OCI-LY1 (cell line): ENCODE data around the gene CLIP2.

Source experiments
- H2AFZ ChIP-seq: fragments of 200-600 bp; sonication (generic), shearing (Covaris generic); 2 replicates; pipeline ENCODE4 v1.6.0; 2014; ENCODE audit warnings: antibody characterized with exemption, mild to moderate bottlenecking, low read length
- H3F3A ChIP-seq: fragments of 200-600 bp; sonication (generic), shearing (Covaris generic); 2 replicates; pipeline ENCODE4 v1.6.0; 2014; ENCODE audit warnings: mild to moderate bottlenecking, antibody characterized with exemption, low read length, moderate library complexity; ENCODE audit not compliant: insufficient read depth
- H3K27ac ChIP-seq: fragments of 200-600 bp; sonication (generic); 2 replicates; pipeline ENCODE4 v1.5.1; 2014; ENCODE audit warnings: low read length, mixed run types, mild to moderate bottlenecking, low read depth; ENCODE audit not compliant: poor library complexity, severe bottlenecking
- H3K27me3 ChIP-seq: fragments of 200-600 bp; sonication (generic); 2 replicates; pipeline ENCODE4 v1.6.0; 2014; ENCODE audit warnings: antibody characterized with exemption, mild to moderate bottlenecking, low read length, moderate library complexity; ENCODE audit not compliant: insufficient read depth
- H3K36me3 ChIP-seq: fragments of 200-600 bp; sonication (generic); 2 replicates; pipeline ENCODE4 v1.6.1; 2014; ENCODE audit warnings: mild to moderate bottlenecking, antibody characterized with exemption, low read length, moderate library complexity, mixed read lengths; ENCODE audit not compliant: insufficient read depth
- H3K4me1 ChIP-seq: fragments of 200-600 bp; sonication (generic); 2 replicates; pipeline ENCODE4 v1.5.1; 2014; ENCODE audit warnings: mild to moderate bottlenecking, low read length, moderate library complexity; ENCODE audit not compliant: insufficient read depth, severe bottlenecking
- H3K4me2 ChIP-seq: fragments of 200-600 bp; sonication (generic), shearing (Covaris generic); 2 replicates; pipeline ENCODE4 v1.6.1; 2014; ENCODE audit warnings: low read length
- H3K4me3 ChIP-seq: fragments of 200-600 bp; sonication (generic); 2 replicates; pipeline ENCODE4 v1.5.1; 2014; ENCODE audit warnings: low read length, low read depth, mild to moderate bottlenecking, mixed read lengths; ENCODE audit not compliant: poor library complexity, severe bottlenecking
- H3K79me2 ChIP-seq: fragments of 200-600 bp; shearing (Covaris generic); 2 replicates; pipeline ENCODE4 v1.6.1; 2016; ENCODE audit warnings: mixed run types, low read length, mixed read lengths; ENCODE audit not compliant: insufficient read depth
- H3K9ac ChIP-seq: fragments of 200-600 bp; sonication (generic), shearing (Covaris generic); 2 replicates; pipeline ENCODE4 v1.6.1; 2014; ENCODE audit warnings: mild to moderate bottlenecking, low read length, mixed read lengths
- H3K9me2 ChIP-seq: fragments of 200-600 bp; sonication (generic), shearing (Covaris generic); 2 replicates; pipeline ENCODE4 v1.6.1; 2014; ENCODE audit warnings: low read depth, mild to moderate bottlenecking, low read length, mixed read lengths
- H3K9me3 ChIP-seq: fragments of 200-600 bp; shearing (Covaris generic); 2 replicates; pipeline ENCODE4 v1.6.1; 2014; ENCODE audit warnings: low read length, mixed read lengths
- H4K20me1 ChIP-seq: fragments of 200-600 bp; sonication (generic), shearing (Covaris generic); 2 replicates; pipeline ENCODE4 v1.6.0; 2016; ENCODE audit warnings: mild to moderate bottlenecking, low read length; ENCODE audit not compliant: insufficient read depth
- CTCF ChIP-seq: fragments of 200-600 bp; sonication (generic), shearing (Covaris generic); IDR thresholded peaks from 2 replicates; pipeline ENCODE4 v1.5.1; 2017; ENCODE audit warnings: mild to moderate bottlenecking, antibody characterized with exemption, low read length, moderate library complexity, mixed read lengths
- EZH2 ChIP-seq: fragments of 200-600 bp; sonication (generic), shearing (Covaris generic); IDR thresholded peaks from 2 replicates; pipeline ENCODE4 v1.8.0; 2017; ENCODE audit warnings: borderline replicate concordance, mixed run types, mild to moderate bottlenecking, antibody characterized with exemption, low read length, moderate library complexity, mixed read lengths

Gene CLIP2

GRCh38 chr7:74405191-74405898 is 116.1 kb downstream of the CLIP2 start:
- Histone ChIP-seq H3K27me3 (peaks cover 13% of the 10 kb centered on the region), H3K9ac (no peak overlapping the region), H3K4me2 (peak overlapping the region; percentile 2; the same call in 1 of the 2 replicates), H3K4me3 (no peak overlapping the region), H3K36me3 (no peaks in the 10 kb centered on the region), H4K20me1 (no peaks in the 10 kb centered on the region), H3F3A (no peaks in the 10 kb centered on the region), H3K27ac (no peak overlapping the region), H3K79me2 (no peaks in the 10 kb centered on the region), H3K9me3 (no peaks in the 10 kb centered on the region), H3K9me2 (no peaks in the 10 kb centered on the region), H3K4me1 (no peaks in the 10 kb centered on the region), H2AFZ (no peak overlapping the region)
- TF ChIP-seq CTCF (peak; percentile 91), EZH2 (no peak)

- Histone ChIP-seq H3K27ac (no peak overlapping the region), H3K9ac (no peak overlapping the region), H3K4me3 (no peak overlapping the region), H3K36me3 (no peaks in the 10 kb centered on the region), H3K4me1 (no peaks in the 10 kb centered on the region), H3K9me3 (no peaks in the 10 kb centered on the region), H3F3A (no peaks in the 10 kb centered on the region), H3K4me2 (no peak overlapping the region), H2AFZ (no peak overlapping the region), H3K27me3 (peaks cover 13% of the 10 kb centered on the region), H4K20me1 (no peaks in the 10 kb centered on the region), H3K79me2 (no peaks in the 10 kb centered on the region), H3K9me2 (no peaks in the 10 kb centered on the region)
- TF ChIP-seq CTCF (no peak), EZH2 (no peak)
Observed at GRCh38 chr7:74405899-74406512, 116.8 kb downstream of the CLIP2 start.

GRCh38 chr7:74407958-74408357 is 118.8 kb downstream of the CLIP2 start:
- Histone ChIP-seq H3K4me1 (no peaks in the 10 kb centered on the region), H2AFZ (no peak overlapping the region), H3K9ac (no peak overlapping the region), H3K27ac (no peak overlapping the region), H3K79me2 (no peaks in the 10 kb centered on the region), H3K4me2 (no peak overlapping the region), H3K4me3 (no peak overlapping the region), H3K27me3 (peaks cover 13% of the 10 kb centered on the region), H3K36me3 (no peaks in the 10 kb centered on the region), H3K9me3 (no peaks in the 10 kb centered on the region), H4K20me1 (no peaks in the 10 kb centered on the region), H3F3A (no peaks in the 10 kb centered on the region), H3K9me2 (no peaks in the 10 kb centered on the region)
- no peak for TF ChIP-seq EZH2
- TF ChIP-seq CTCF, result no peak
